Raji (cell line): ENCODE measurements around the gene RNASE13.

Experiments used
- POLR2A ChIP-seq: IDR thresholded peaks from 2 replicates; pipeline ENCODE4 v1.6.1; 2011; ENCODE audit warnings: low read depth, low read length, control low read depth; ENCODE audit not compliant: insufficient read depth

Gene RNASE13

GRCh38 chr14:21039585-21040369 is 5.2 kb upstream of the RNASE13 start:
- TF ChIP-seq POLR2A, result no peak

- TF ChIP-seq POLR2A, result no peak
These were observed 4.1 kb upstream of the RNASE13 start for GRCh38 chr14:21038441-21039422.

- no peak for TF ChIP-seq POLR2A
These were observed 2.5 kb upstream of the RNASE13 start for GRCh38 chr14:21037156-21037555.

GRCh38 chr14:21036751-21037150 is 2.1 kb upstream of the RNASE13 start:
- TF ChIP-seq POLR2A, result no peak

GRCh38 chr14:21033133-21033698 is 1.4 kb downstream of the RNASE13 start:
- TF ChIP-seq POLR2A, result no peak

GRCh38 chr14:21032326-21033132 is 2.1 kb downstream of the RNASE13 start:
- no peak for TF ChIP-seq POLR2A

GRCh38 chr14:21030531-21030930 is 4.1 kb downstream of the RNASE13 start:
- TF ChIP-seq POLR2A, result no peak

- no peak for TF ChIP-seq POLR2A
These were observed 4.7 kb downstream of the RNASE13 start, which contains the start of gene TPPP2 for GRCh38 chr14:21029917-21030316. Gene TPPP2 (plus strand): TSS chr14:21030217. CDS start chr14:21030582, 365 bp downstream.

GRCh38 chr14:21026988-21027315 is 7.7 kb downstream of the RNASE13 start:
- no peak for TF ChIP-seq POLR2A

GRCh38 chr14:21026274-21026987 is 8.2 kb downstream of the RNASE13 start:
- TF ChIP-seq POLR2A, result no peak

GRCh38 chr14:21025371-21026273 is 9.0 kb downstream of the RNASE13 start:
- TF ChIP-seq POLR2A, result no peak

GRCh38 chr14:21024585-21025370 is 9.8 kb downstream of the RNASE13 start, which contains the start of gene NDRG2:
Gene NDRG2 (minus strand): TSS chr14:21025061. CDS start chr14:21023315, 1,746 bp downstream.
- no peak for TF ChIP-seq POLR2A
